IPS-NIHi11 (cell line): ENCODE data around the gene HHIP.

ENCODE experiments used
- DNase-seq: peaks from one replicate; pipeline ENCODE4 v3.0.0; 2012; ENCODE audit warnings: mixed read lengths, low spot score

Gene HHIP, protein sequence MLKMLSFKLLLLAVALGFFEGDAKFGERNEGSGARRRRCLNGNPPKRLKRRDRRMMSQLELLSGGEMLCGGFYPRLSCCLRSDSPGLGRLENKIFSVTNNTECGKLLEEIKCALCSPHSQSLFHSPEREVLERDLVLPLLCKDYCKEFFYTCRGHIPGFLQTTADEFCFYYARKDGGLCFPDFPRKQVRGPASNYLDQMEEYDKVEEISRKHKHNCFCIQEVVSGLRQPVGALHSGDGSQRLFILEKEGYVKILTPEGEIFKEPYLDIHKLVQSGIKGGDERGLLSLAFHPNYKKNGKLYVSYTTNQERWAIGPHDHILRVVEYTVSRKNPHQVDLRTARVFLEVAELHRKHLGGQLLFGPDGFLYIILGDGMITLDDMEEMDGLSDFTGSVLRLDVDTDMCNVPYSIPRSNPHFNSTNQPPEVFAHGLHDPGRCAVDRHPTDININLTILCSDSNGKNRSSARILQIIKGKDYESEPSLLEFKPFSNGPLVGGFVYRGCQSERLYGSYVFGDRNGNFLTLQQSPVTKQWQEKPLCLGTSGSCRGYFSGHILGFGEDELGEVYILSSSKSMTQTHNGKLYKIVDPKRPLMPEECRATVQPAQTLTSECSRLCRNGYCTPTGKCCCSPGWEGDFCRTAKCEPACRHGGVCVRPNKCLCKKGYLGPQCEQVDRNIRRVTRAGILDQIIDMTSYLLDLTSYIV

DNA sequence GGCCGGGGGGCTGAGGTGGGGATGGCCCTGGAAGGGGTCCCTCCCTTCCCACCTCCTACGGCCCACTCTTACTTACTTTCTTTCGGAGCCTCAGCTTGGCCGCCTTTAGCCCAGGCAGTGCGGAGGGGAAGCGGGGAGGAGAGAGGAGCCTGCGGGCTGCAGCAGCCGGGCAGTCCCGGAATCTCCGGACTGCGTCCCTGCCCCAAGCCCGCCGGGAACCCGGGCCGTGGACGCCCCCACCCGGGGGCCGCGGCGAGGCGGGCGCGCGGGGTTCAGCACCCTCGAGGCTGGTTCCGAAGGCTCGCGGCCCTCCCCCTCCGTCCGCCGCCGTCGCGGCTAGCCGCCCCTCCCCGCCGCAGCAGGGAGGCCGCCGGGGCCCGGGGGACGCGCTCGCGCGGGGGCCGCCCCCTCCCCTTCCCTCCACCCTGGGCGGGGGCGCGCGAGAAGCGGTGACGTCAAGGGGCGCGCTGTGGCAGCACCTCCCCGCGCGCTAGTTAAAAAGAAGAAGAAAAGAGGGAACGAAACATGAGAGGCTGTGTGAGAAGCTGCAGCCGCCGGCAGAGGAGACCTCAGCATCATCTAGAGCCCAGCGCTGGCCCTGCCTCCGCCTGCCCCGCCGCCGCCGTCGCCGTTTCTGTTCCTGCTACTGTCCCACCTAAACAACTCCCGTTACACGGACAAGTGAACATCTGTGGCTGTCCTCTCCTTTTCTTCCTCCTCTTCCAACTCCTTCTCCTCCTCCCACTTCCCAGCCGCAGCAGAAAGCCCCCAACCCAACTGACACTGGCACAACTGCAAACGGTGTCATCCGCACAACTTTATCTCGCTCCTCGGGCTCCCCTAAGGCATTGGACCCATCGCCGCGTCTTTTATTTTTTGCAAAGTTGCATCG, at the start of gene HHIP:
HHIP (plus strand) TSS at position 526 of the 892 bp plus-strand sequence. CDS start 520 bp downstream, outside the sequence.
- DNase-seq: peak; percentile 71

DNA sequence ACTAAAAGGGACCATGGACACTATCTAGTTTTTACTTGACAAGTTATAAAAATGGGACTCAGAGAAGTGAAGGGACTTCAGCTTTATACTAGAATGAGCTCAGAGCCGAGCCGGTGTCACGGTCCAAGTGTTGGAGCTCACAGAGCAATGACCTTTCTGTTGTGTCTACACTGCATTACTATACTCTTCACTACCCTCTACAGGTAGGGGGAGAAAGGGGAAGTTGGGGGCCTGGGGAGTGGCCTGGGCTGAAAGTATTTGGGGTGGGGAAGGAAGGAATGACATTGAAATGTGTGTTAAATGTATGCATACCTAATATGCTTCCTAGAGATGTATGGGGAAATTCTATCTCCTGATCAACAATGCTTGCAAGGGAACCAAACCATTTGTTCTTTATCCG, 48.8 kb upstream of the HHIP start:
- DNase-seq: no peak

DNA sequence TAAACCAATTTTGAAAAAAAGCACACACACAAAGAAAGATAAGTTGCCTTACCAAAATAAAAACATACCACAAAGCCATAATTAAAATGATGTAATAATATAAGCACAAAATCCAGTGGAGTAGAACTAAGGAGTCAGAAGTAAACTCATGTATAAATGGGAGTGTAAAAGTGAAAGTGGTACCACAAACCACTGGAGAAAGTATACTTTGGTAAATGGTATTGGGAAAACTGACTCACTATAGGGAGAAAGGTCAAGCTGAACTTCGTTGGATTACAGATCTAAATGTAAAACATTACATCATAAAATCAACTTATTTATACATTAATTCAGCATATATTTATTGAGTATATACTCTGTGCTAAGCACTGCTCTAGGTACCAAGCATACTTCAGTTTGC, 46.3 kb upstream of the HHIP start:
- DNase-seq: no peak

DNA sequence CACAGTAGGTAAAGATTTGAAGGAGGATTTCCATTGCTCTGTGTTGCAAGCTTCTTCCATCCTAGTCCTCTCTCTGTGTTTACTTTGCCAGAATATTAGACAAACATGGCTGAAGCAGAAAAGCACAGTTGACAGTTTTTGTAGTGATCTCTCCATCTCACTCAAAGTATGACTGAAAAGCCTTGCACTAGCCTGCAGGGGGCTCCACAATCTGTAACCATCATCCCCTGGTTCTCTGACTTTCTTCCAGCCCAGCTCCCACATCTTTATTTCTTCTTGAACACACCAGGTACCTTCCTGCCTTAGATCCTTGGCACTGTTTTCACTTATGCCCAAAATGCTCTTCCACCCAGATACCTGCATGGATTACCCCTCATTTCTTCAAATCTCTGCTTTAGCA, 34.1 kb upstream of the HHIP start:
- peak; percentile 65 for DNase-seq

DNA sequence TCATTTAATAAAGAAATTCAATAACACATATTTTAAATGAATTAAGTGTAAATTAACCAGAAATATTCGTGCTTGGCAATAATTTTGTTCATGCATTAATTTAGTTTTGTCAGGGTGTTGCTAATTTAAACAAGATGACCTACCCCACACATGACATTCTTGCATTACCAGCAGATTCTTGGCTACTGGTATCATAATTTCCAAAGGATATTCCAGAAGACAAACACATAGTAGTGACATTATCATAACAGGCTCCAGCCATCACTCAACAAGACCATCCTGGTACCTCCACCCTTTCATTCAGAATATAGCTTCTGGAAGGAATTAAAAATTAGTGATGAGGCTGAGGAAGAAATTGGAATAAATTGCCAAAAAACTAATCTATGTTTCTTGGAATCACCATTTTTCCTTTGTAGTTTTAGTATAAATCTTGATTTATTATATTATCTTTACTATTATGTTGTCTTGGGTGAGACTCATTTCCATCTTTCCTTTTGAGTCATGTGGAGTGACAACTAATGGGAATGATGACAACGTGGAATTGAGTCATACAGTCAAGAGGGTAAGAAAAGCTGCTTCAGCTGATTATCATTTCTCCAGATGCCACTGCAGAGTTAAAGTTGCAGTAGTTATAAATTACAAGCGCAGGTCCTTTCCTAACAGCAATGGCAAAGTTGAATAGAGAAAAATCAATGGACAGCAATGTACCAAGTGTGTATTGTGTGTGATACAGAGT, 30.9 kb upstream of the HHIP start:
- DNase-seq: no peak

DNA sequence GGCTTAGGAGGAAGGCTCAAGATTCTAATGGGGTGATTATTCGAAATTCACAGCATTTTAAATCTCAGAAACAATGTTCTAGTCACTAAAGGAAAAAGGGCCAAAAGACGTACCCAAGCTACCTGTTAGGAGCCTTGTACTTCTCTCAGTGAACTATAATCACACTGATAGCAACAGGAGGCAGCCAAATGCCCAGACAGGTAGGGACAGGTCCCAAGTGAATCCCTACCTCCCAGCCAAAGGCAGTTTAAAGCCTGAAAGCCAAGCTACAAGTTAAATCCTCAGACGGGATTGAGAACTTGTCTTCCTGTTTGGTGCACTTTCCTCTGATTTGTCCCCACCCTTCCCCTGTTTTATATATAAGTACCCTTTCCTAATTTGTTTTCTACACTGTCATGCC, 24.3 kb upstream of the HHIP start:
- DNase-seq: no peak

DNA sequence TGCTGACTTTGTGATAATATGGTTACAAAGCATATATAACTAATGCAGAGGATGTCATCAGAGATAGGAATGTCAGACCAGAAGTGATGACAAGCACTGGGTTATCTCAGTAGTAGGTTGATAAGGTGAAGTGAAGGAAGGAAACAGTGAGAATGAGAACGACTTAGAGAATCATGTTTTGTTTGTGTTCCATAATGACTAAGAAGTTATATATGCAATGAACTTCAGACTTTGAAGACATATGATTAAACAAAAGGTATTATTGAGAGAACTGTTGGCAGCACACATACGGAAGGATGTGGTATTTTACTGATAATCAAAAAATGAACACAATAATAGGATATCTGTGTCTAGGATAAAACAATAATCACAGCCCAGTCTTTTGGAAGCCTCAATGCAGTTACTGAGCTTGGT, 18.3 kb upstream of the HHIP start:
- no peak for DNase-seq

DNA sequence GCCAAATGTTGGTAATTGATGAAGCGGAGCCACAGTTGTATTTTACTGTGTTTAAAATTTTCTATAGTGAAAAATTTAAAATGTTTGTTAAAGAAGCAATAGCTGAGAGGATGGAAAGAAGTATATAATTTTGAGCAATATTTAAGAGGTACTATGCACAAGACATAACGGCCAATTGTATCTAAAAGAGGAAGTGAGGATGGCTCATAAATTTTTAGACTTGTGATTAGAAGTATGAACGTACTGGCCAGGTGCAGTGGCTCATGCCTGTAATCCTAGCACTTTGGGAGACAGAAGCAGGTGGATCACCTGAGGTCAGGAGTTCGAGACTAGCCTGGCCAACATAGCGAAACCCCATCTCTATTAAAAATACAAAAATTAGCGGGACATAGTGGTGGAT, 12.7 kb upstream of the HHIP start:
- no peak for DNase-seq

DNA sequence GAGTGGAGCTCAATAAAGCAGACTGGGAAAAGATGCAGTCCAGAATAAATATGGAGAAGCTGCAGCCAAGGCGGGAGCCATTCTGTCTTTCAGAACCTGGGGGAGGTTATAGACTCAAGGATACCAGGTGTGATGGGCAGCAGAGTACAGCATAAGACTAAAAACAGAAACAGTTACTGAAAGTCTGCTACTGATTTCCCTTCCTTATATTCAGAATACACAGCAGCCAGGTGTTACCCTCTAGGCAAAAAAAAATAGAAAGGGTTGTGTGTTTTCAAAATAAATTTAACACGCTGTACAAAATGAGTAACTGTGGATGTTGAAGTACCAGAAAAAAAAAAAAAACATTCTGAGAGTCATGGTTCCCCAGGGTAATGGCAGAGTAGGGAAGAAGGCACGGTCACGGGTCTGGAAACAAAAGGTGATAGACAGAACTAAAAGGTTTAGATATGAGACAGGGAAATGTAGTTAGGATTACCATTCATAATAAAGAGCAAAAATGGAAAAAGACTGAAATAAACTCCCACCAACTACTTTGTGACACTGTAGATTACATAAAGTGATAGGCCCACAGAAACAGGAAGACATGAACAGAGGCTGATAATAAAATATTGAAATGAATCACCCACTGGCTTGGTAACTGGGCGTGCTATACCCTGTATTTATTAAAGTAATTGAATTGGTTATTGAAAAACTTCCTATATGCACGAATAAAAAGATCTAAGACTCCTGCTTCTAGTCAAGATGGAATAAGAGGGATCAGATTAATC, 10.8 kb upstream of the HHIP start:
- DNase-seq: no peak

DNA sequence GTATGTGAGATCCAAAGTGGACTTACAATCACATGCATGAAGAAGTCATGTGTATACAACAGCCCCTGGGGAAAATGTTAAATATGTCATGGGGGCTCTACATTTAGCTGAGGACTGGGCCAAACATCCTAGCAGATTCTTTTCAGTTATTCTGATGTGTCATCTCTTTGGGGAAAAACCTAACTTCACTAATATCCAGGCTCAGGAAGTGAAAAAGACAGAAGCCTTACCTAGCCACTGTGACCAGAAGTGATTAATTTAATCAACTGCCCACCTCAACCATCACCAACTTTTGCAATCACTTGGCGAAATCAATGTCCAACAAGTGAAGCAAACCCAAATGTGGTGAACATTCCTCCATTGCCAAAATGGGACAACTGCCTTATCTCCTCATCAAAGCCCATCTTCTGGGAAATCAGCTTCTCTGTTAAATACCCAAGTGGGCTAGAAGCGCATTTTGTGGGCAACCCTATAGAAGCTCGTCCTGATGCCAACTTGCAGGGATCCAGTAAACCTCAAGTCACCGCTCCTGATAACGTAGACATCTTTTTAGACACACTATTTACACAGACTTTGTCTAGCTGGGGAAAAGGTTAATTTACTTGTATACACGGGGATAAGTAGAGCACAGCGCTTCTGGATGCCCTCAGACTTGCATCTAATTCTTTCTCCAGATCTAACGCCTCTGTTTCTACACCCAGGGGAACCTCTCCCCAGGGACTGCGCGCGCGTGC, 1.4 kb upstream of the HHIP start:
- no peak for DNase-seq

DNA sequence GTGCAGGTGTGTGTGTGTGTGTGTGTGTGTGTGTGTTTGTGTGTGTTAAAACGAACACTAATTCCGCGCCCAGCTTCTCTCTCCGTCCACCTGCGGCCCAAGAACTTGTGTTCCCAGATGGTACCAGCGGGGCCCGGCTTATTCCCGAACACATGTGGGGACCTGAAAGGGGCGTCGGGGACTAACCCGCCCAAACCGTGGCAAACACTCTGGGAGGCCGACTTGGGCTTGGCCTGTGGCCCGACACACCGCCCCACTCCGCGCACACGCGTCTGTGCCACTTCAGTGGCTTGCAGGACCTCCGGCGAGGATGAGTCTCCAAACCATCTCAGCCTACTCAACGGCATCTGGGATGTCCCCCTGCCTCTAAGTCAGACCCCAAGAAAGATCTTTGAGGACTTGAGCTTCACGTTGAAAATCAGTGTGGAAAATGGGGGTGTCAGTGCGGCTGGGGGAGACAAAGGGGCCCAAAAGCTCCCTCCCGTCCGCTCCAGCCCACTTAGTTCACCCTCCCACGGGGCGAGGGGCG, 790 bp upstream of the HHIP start:
- DNase-seq: peak; percentile 6

DNA sequence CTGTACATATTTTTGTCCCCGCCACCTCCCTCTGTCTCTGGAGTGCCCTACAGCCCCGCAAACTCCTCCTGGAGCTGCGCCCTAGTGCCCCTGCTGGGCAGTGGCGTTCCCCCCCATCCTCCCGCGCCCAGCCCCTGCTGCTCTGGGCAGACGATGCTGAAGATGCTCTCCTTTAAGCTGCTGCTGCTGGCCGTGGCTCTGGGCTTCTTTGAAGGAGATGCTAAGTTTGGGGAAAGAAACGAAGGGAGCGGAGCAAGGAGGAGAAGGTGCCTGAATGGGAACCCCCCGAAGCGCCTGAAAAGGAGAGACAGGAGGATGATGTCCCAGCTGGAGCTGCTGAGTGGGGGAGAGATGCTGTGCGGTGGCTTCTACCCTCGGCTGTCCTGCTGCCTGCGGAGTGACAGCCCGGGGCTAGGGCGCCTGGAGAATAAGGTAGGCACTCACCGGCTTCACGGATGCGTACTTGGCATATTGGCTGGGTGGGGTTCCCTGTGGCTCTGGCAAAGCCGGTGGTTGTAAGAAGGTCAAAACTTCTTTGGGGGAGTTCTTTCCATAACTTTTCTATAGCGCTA, 653 bp downstream of the HHIP start:
- DNase-seq: peak; percentile 18

DNA sequence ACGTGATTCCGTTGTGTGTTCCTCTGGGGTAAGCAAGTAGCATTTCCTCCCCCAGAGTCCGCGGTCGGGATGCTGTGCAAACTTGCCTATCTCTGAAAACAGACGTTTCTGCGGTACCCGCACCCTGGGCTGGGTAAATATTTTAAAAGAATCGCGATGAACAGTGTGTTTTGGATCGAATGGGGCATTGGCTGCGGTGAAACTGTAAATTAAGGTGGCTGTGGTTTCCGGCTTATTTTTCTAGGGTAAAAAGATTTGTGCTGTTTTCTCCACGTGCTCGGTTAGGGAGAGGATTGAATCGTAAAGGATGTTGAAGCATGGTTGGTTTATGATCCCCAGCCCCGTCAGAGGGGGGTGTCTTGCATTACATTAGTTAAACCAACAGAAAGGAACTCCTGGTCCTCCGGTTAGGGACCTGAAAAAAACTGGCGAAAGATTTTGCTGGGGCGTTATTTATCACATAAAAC, 1.2 kb downstream of the HHIP start:
- DNase-seq: peak; percentile 49

DNA sequence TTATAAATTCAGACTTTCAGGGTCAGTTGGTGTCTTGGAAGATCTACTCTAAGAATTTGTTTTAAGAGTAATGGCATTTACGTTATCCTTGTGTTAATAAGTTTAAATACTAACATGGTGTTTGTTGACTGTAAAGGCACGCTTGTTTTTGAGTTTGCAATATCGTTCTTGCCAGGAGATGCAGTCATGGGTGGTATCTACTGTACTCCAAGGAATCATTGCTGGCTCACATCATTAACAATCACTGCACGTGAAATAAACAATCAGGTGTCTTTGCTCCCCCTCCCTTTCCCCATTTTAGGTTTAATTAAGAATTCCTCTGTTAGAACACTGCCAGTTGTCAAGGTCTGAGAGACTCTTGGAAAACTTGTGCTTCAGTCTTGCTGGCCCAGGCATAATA, 1.6 kb downstream of the HHIP start:
- no peak for DNase-seq

DNA sequence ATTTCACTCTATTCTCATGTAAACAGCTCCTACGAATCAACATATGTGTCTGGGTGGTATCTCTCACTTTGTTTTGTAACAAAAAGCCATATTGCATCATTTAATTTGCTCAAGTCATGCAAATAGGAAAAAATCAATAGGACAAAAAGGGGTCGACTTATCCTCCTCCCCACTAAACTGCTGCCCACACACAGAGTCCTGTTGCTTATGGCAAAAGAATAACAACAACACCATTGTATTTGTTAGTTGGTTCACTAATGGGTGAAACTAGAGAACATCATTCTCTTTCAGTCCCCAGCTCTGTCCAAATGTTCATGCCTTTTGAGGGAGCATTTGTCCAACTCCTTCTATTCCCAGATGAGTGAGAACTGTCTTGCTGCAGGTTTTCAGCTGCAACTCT, 2.1 kb downstream of the HHIP start:
- DNase-seq: no peak

DNA sequence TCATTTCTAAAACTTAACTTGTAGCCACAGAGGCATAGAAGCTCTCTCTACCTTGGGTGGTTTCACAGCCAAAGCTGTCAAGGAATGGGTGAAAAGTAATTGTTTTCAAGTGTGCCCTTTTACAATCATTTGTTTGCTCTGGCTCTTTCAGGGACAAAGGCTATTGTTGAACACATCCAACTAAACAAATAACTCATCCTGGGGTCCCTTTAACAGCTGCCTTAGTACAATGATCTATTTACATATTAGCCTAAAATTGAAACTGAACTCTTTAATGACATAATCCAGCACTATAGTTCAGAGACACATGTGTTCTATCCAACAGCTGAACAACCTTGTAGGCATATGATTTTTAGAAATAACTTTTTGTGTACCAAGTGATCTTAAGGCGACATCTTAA, 3.7 kb downstream of the HHIP start:
- peak; percentile 14 for DNase-seq

DNA sequence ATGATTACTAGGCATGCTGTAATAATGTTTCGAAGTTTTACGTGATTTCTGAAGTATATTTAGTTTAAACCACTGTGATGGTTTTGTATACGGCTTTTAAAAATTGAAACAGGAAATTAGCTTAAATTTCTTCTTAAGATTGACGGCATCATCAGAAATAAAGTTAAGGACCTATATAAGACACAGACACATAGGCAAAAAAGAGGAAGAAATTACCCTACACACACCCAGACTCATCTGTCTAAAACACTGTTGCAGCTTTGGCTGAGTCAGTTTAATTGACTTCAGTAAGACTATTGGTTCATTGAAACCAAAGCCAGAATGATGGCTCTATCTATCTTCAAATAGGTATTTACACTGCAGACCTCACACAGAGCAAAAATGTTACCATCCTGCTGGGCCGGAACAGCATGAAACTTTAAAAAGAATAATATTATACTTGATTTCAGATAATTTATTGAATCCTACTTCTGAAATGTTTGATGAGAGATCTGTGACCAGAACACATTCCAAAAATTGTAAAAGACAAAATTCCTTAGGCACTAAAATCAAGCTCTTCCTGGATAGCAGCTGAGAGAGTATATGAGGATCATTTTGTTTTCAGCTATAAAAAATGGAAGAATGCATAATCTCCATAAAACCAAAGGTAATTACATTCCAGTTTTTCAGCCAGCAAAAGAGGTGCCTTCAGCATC, 4.5 kb downstream of the HHIP start:
- no peak for DNase-seq

DNA sequence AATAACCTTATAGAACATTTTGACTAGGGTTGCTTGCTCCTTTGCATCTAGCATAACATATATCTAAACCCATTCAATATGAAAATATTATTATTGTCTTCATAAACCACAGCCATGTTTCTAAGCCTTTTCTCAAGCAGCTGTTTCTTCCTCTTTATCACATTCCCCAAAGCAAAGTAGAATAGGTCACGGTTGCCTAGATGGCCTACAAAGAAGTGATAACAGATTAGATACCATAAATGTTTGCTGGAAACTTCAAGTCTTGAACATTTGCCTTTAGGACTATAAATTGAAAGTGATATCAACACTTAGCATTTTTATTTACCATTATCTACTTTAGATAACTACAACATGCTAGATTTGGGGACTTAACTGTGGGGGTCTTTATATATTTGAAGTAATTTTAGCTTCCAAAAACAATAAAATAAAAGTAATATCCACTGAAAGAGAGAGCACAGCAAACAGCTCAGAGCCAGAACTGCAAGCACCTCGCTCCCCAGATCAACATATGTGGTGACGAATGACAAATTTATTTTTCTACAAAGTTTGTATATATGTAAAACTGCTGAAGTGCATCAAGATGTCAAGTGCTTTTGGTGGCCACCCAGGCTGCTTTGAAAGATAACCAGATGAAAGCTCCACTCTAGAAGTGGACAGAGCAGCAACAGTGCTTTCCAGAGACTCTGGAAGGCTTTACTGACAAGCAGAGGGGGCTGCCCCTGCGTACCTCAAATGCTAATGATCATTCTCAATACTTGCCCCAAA, 8.0 kb downstream of the HHIP start:
- no peak for DNase-seq
